Prostate gland (tissue), 2 donors: ENCODE results near the gene ARID4B. TPM values are rescaled to one million over a fixed set of nuclear protein-coding genes. Genes with fewer than 3 reads are reported as not detected.

Experiments
- DNase-seq: peaks from one replicate; pipeline ENCODE4 v3.0.0-alpha.2; 2019; ENCODE audit warnings: low spot score
- H3K27ac ChIP-seq, 2 donors: fragments of 200-600 bp; sonication (generic); 2 replicates each; pipeline ENCODE4 v1.5.1; 2017 to 2019
- H3K27me3 ChIP-seq: fragments of 200-600 bp; sonication (generic); replicated peaks from 2 replicates; pipeline ENCODE4 v1.5.1; 2019; ENCODE audit not compliant: insufficient read depth
- H3K36me3 ChIP-seq, 2 donors: fragments of 200-600 bp; sonication (generic); 1 replicate in 1 of 2; 2 replicates in 1 of 2; pipeline versions ENCODE4 v1.5.1 to v1.8.1; 2017 to 2019
- H3K4me1 ChIP-seq: fragments of 200-600 bp; sonication (generic); replicated peaks from 2 replicates; pipeline ENCODE4 v1.5.1; 2019
- H3K4me3 ChIP-seq, 2 donors: fragments of 200-600 bp; sonication (generic); 2 replicates each; pipeline ENCODE4 v1.5.1; 2017 to 2019
- H3K9me3 ChIP-seq: fragments of 200-600 bp; sonication (generic); 2 replicates; pipeline ENCODE4 v1.5.1; 2017
- CTCF ChIP-seq, 4 experiments: fragments of 200-600 bp in 2 of 4; fragments of 450-650 bp in 2 of 4; sonication (generic) in 2 of 4; IDR thresholded peaks; 1 replicate in 3 of 4; 2 replicates in 1 of 4; pipeline ENCODE4 v1.5.1; 2016 to 2019; ENCODE audit warnings: antibody characterized with exemption in 4 of 4, mild to moderate bottlenecking in 2 of 4, moderate library complexity in 2 of 4
- POLR2A ChIP-seq: fragments of 450-650 bp; IDR thresholded peaks from one replicate; pipeline ENCODE4 v1.6.1; 2016; ENCODE audit warnings: antibody characterized with exemption, mild to moderate bottlenecking
- POLR2AphosphoS5 ChIP-seq: sonication (generic); formaldehyde crosslinking; IDR thresholded peaks from one replicate; pipeline ENCODE4 v1.6.1; 2017; ENCODE audit warnings: antibody characterized with exemption
- WGBS: methylation state at CpG from one replicate; pipeline ENCODE4 v1.1.5; 2018; 5-methylcytosine and 5-hydroxymethylcytosine counted together
- intact Hi-C: fragments of 100-400 bp; cut with DNase I; formaldehyde crosslinking; loops from one replicate; pipeline ENCODE4 v1.14.2; 2022
- total RNA-seq, 2 donors: library from RNA; depleted of rRNA; stranded (reverse); fragments of >200 nt; gene quantifications; one replicate each; pipeline ENCODE4 v1.1.0, GENCODE V29; 2016

Gene ARID4B
- total RNA-seq, 2 donors from 2014 or later, result 28.6 to 46.4 TPM

- Histone ChIP-seq H3K4me1 (no peaks in the 10 kb centered on the region), H3K27me3 (no peaks in the 10 kb centered on the region), H3K36me3 (no peaks in the 10 kb centered on the region), H3K9me3 (no peaks in the 10 kb centered on the region), H3K27ac (no peak overlapping the region), H3K4me3 (no peak overlapping the region)
- intact Hi-C loops, result no loop called here
- no peak for DNase-seq
- WGBS, result 98% methylated on average over 5 of the region's 5 CpGs
- TF ChIP-seq POLR2AphosphoS5, result no peak
- no peak for TF ChIP-seq POLR2A
- no peak for TF ChIP-seq CTCF (IDR thresholded peaks at IDR 0.05)
Observed at GRCh38 chr1:235236128-235236527, 91.9 kb downstream of the ARID4B start.

- Histone ChIP-seq H3K27ac (no peak overlapping the region), H3K4me1 (no peaks in the 10 kb centered on the region), H3K9me3 (no peaks in the 10 kb centered on the region), H3K27me3 (no peaks in the 10 kb centered on the region), H3K36me3 (no peaks in the 10 kb centered on the region), H3K4me3 (no peak overlapping the region)
- TF ChIP-seq POLR2AphosphoS5, result no peak
- TF ChIP-seq CTCF (IDR thresholded peaks at IDR 0.05), result no peak
- TF ChIP-seq POLR2A, result no peak
- WGBS, result 97% methylated on average over 2 of the region's 2 CpGs
- no peak for DNase-seq
- intact Hi-C loops, result no loop called here
Observed at GRCh38 chr1:235229868-235230267, 98.1 kb downstream of the ARID4B start.

- H3K27me3 ChIP-seq, result no peaks in the 10 kb centered on the region
- no peak for DNase-seq
- H3K36me3 ChIP-seq, result no peaks in the 10 kb centered on the region
- no peaks in the 10 kb centered on the region for H3K4me1 ChIP-seq
- 58% methylated on average over 1 of the region's 1 CpG for WGBS
- no peak overlapping the region for H3K4me3 ChIP-seq
- no peaks in the 10 kb centered on the region for H3K9me3 ChIP-seq
- TF ChIP-seq CTCF (IDR thresholded peaks at IDR 0.05), result no peak
- TF ChIP-seq POLR2A, result no peak
- TF ChIP-seq POLR2AphosphoS5, result no peak
- no peak overlapping the region for H3K27ac ChIP-seq
- intact Hi-C loops, result no loop called here
Observed at GRCh38 chr1:235227414-235227813, 100.6 kb downstream of the ARID4B start.

GRCh38 chr1:235226933-235227332, 101.0 kb downstream of the ARID4B start:
- H3K27ac ChIP-seq, result no peak overlapping the region
- H3K4me1 ChIP-seq, result no peaks in the 10 kb centered on the region
- no peaks in the 10 kb centered on the region for H3K9me3 ChIP-seq
- 100% methylated on average over 1 of the region's 1 CpG for WGBS
- no peaks in the 10 kb centered on the region for H3K36me3 ChIP-seq
- H3K27me3 ChIP-seq, result no peaks in the 10 kb centered on the region
- no peak overlapping the region for H3K4me3 ChIP-seq
- intact Hi-C loops, result no loop called here
- DNase-seq, result no peak
- TF ChIP-seq POLR2A (no peak), CTCF (IDR thresholded peaks at IDR 0.05) (no peak), POLR2AphosphoS5 (no peak)

- H3K4me3 ChIP-seq, result no peak overlapping the region
- no peak for DNase-seq
- H3K27me3 ChIP-seq, result no peaks in the 10 kb centered on the region
- intact Hi-C loops, result no loop called here
- no peak overlapping the region for H3K27ac ChIP-seq
- no peaks in the 10 kb centered on the region for H3K9me3 ChIP-seq
- H3K36me3 ChIP-seq, result no peaks in the 10 kb centered on the region
- TF ChIP-seq POLR2A (no peak), CTCF (IDR thresholded peaks at IDR 0.05) (no peak), POLR2AphosphoS5 (no peak)
- no peaks in the 10 kb centered on the region for H3K4me1 ChIP-seq
Observed at GRCh38 chr1:235225299-235225698, 102.7 kb downstream of the ARID4B start.
